Activated T-cell treated with anti-CD3 and anti-CD28 coated beads, Interleukin-2, amount 50 U/mL, for 72 hours (primary cell): ENCODE measurements around the gene FNDC1. TPM values are rescaled to one million over a fixed set of nuclear protein-coding genes. Genes with fewer than 3 reads are reported as not detected.
A peak's percentile ranks its signal among the peaks of the same experiment; 100 is the strongest.

Source experiments
- ATAC-seq, 2 donors: fragments of 150-1000 bp; cut with Tn5 transposase; replicated peaks in 1 of 2; 2 replicates each; pipeline ENCODE4 v1.10.0; 2021; ENCODE audit warnings: moderate library complexity in 2 of 2, mild to moderate bottlenecking in 1 of 2
- DNase-seq, 2 donors: peaks; one replicate each; pipeline ENCODE4 v3.0.0; 2021 to 2022; ENCODE audit warnings: mixed read lengths in 1 of 2
- H3K27ac Mint-ChIP-seq: one replicate; pipeline ENCODE4 v1.8.0; 2022; ENCODE audit warnings: mild to moderate bottlenecking, moderate library complexity, mixed read lengths
- H3K27me3 Mint-ChIP-seq: one replicate; pipeline ENCODE4 v1.8.0; 2022; ENCODE audit warnings: low read depth, mixed read lengths
- H3K36me3 Mint-ChIP-seq, 2 donors: one replicate each; pipeline ENCODE4 v1.8.0; 2022; ENCODE audit warnings: mixed read lengths in 2 of 2, mild to moderate bottlenecking in 1 of 2; ENCODE audit not compliant: insufficient read depth in 2 of 2
- H3K4me1 Mint-ChIP-seq: one replicate; pipeline ENCODE4 v1.8.0; 2022; ENCODE audit warnings: low read depth, mixed read lengths
- H3K4me3 Mint-ChIP-seq, 2 donors: one replicate each; pipeline ENCODE4 v1.8.0; 2022; ENCODE audit warnings: mild to moderate bottlenecking in 2 of 2, mixed read lengths in 2 of 2, moderate library complexity in 2 of 2
- H3K9me3 Mint-ChIP-seq, 2 donors: one replicate each; pipeline ENCODE4 v1.8.0; 2022; ENCODE audit warnings: mixed read lengths in 2 of 2
- total RNA-seq, 2 donors: library from RNA; stranded (reverse); gene quantifications; one replicate each; pipeline ENCODE4 v1.2.3, GENCODE V29; 2022

Gene FNDC1
- total RNA-seq, 2 donors from 2014 or later: 0.30 TPM; not detected in 1

GRCh38 chr6:159137676-159138075 is 31.5 kb upstream of the FNDC1 start:
- no peak for ATAC-seq
- no peak for DNase-seq
- Mint-ChIP-seq H3K27me3 (peaks cover 7% of the 10 kb centered on the region), H3K4me1 (no peaks in the 10 kb centered on the region), H3K9me3 (peaks cover 1 to 3% of the 10 kb centered on the region in 2 donors), H3K27ac (no peak overlapping the region), H3K36me3 (no peaks in the 10 kb centered on the region), H3K4me3 (no peak overlapping the region)

DNA sequence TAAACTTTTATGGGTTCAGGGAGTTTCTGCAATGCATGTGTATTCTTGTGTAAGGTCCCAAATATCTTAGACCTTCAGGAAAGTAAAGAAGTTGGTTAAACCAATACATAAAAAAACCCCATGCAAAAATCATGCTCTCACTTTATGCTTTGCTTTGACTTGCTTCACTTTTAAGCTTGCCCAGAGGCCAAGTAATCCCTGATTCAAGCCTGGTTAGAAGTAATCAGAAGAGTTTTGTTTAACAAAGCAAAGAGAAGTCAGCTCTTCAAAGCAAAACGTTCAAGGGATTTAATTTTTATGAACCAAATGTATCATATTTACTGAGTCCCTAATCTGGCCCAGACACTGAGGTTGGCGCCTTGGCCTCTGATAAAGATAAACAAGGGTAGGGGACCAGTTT is 26.7 kb upstream of the FNDC1 start:
- peaks cover 25% of the 10 kb centered on the region for H3K27me3 Mint-ChIP-seq
- no peak for ATAC-seq
- H3K36me3 Mint-ChIP-seq: peaks cover 0 to 2% of the 10 kb centered on the region in 2 donors
- H3K4me3 Mint-ChIP-seq: no peak overlapping the region
- no peak for DNase-seq
- H3K4me1 Mint-ChIP-seq: no peaks in the 10 kb centered on the region
- H3K27ac Mint-ChIP-seq: no peak overlapping the region
- peaks cover 3 to 4% of the 10 kb centered on the region in 2 donors for H3K9me3 Mint-ChIP-seq

GRCh38 chr6:159148641-159149040 is 20.6 kb upstream of the FNDC1 start:
- DNase-seq (no peak), ATAC-seq (no peak)
- Mint-ChIP-seq H3K36me3 (no peaks in the 10 kb centered on the region), H3K27ac (no peak overlapping the region), H3K4me3 (no peak overlapping the region), H3K27me3 (peaks cover 27% of the 10 kb centered on the region), H3K9me3 (peaks cover 0 to 2% of the 10 kb centered on the region in 2 donors), H3K4me1 (no peaks in the 10 kb centered on the region)

DNA sequence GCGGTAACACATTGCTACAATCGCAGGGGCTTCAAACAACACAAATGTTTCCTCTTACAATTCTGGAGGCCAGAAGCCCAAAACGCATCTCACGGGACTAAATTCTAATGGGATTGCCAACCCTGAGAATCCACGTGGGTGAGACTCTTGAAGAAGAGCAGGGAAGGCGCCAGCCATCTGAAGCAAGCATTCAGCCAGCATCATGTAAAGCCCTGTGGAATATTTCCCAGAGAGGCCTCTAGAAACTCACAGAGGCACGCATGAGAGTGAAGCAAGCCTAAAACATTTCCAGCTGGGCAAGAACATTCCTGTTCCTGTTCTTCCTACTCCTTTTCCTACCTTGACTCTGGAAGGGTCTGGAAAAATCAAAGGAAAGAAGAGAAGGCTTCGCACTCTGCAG is 19.6 kb upstream of the FNDC1 start:
- H3K9me3 Mint-ChIP-seq: no peaks in the 10 kb centered on the region
- DNase-seq (no peak), ATAC-seq (no peak)
- no peak overlapping the region for H3K4me3 Mint-ChIP-seq
- no peaks in the 10 kb centered on the region for H3K4me1 Mint-ChIP-seq
- H3K27ac Mint-ChIP-seq: no peak overlapping the region
- no peaks in the 10 kb centered on the region for H3K36me3 Mint-ChIP-seq
- H3K27me3 Mint-ChIP-seq: peaks cover 27% of the 10 kb centered on the region

- Mint-ChIP-seq H3K27me3 (peaks cover 19% of the 10 kb centered on the region), H3K4me3 (no peak overlapping the region), H3K4me1 (no peaks in the 10 kb centered on the region), H3K36me3 (peaks cover 5 to 6% of the 10 kb centered on the region in 2 donors), H3K27ac (no peak overlapping the region), H3K9me3 (peaks cover 3 to 6% of the 10 kb centered on the region in 2 donors)
- ATAC-seq (no peak), DNase-seq (peak; percentile 43 to 47)
These were observed 17.8 kb upstream of the FNDC1 start for GRCh38 chr6:159151266-159151855.

DNA sequence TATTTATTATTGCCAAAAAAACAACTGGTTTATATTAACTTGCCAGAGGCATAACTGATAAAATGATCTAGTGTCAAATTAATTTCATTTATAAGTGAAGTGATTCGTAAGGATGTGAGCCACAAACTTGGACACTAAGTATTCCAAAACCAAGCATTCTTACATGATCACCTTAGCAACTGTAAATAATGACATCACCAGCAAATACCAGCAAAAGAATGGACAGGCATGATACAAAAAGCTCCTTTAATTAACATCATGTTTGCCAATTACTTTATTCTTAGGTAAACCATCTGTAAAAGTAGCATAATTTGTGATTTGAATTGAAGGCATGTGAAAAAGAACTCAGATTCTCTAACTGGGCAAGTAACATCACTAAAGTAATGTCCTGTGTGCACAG is 17.2 kb upstream of the FNDC1 start:
- H3K4me3 Mint-ChIP-seq: no peak overlapping the region
- ATAC-seq (no peak), DNase-seq (no peak)
- peaks cover 15% of the 10 kb centered on the region for H3K27me3 Mint-ChIP-seq
- peaks cover 5 to 6% of the 10 kb centered on the region in 2 donors for H3K36me3 Mint-ChIP-seq
- peaks cover 4 to 6% of the 10 kb centered on the region in 2 donors for H3K9me3 Mint-ChIP-seq
- no peaks in the 10 kb centered on the region for H3K4me1 Mint-ChIP-seq
- no peak overlapping the region for H3K27ac Mint-ChIP-seq

- no peak for DNase-seq
- Mint-ChIP-seq H3K27ac (no peak overlapping the region), H3K4me1 (no peaks in the 10 kb centered on the region), H3K9me3 (peaks cover 9 to 10% of the 10 kb centered on the region in 2 donors), H3K36me3 (peaks cover 7 to 12% of the 10 kb centered on the region in 2 donors), H3K4me3 (no peak overlapping the region), H3K27me3 (peaks cover 16% of the 10 kb centered on the region)
- no peak for ATAC-seq
These were observed 16.4 kb upstream of the FNDC1 start for GRCh38 chr6:159152782-159153181.

DNA sequence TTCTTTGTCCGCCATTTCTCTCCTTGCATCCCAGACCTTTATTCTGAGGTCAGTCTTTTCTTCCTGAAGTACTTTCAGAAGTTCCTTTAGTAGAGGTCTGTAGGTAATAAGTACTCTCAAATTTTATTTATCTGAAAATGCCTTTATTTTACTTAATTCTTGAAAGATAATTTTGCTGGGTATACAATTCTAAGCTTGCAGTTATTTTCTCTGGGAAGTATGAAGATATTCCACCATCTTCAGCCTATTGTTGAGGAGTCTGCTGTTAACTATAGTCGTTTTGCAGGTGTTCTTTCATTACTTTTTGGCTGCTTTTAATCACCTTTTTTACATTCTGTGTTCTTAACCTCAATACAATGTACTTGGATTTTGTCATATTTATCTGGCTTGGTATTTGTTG is 13.5 kb upstream of the FNDC1 start:
- Mint-ChIP-seq H3K9me3 (peaks cover 10% of the 10 kb centered on the region in 2 donors), H3K27me3 (peaks cover 16% of the 10 kb centered on the region), H3K36me3 (peaks cover 7 to 12% of the 10 kb centered on the region in 2 donors), H3K4me3 (no peak overlapping the region), H3K27ac (no peak overlapping the region), H3K4me1 (peaks cover 5% of the 10 kb centered on the region)
- ATAC-seq (no peak), DNase-seq (no peak)

- Mint-ChIP-seq H3K4me3 (no peak overlapping the region), H3K4me1 (peaks cover 5% of the 10 kb centered on the region), H3K27ac (no peak overlapping the region), H3K9me3 (peaks cover 10% of the 10 kb centered on the region in 2 donors), H3K36me3 (peaks cover 7 to 12% of the 10 kb centered on the region in 2 donors), H3K27me3 (peaks cover 13% of the 10 kb centered on the region)
- ATAC-seq (no peak), DNase-seq (no peak)
These were observed 13.1 kb upstream of the FNDC1 start for GRCh38 chr6:159156089-159156488.

GRCh38 chr6:159157431-159157830 is 11.8 kb upstream of the FNDC1 start:
- no peak overlapping the region for H3K4me3 Mint-ChIP-seq
- peaks cover 7 to 12% of the 10 kb centered on the region in 2 donors for H3K36me3 Mint-ChIP-seq
- peaks cover 5% of the 10 kb centered on the region for H3K4me1 Mint-ChIP-seq
- no peak for DNase-seq
- H3K9me3 Mint-ChIP-seq: peaks cover 10% of the 10 kb centered on the region in 2 donors
- H3K27ac Mint-ChIP-seq: no peak overlapping the region
- no peak for ATAC-seq
- peaks cover 13% of the 10 kb centered on the region for H3K27me3 Mint-ChIP-seq

DNA sequence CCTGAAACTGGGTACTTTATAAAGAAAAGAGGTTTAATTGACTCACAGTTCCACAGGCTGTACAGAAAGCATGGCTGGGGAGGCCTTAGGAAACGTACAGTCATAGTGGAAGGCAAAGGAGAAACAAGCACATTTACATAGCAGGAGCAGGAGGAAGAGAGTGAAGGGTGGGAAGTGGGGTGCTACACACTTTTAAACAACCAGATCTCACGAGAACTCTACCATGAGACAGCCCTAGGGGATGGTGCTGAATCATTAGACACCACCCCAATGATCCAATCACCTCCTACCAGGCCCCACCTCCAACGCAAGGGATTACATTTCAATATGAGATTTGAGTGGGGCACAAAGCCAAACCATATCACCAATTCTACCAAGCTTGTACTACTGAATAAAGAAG is 7.4 kb upstream of the FNDC1 start:
- Mint-ChIP-seq H3K36me3 (peaks cover 3 to 6% of the 10 kb centered on the region in 2 donors), H3K4me1 (peaks cover 5% of the 10 kb centered on the region), H3K27me3 (peaks cover 56% of the 10 kb centered on the region), H3K4me3 (no peak overlapping the region), H3K27ac (no peak overlapping the region), H3K9me3 (peaks cover 3 to 7% of the 10 kb centered on the region in 2 donors)
- ATAC-seq: no peak
- DNase-seq: no peak

DNA sequence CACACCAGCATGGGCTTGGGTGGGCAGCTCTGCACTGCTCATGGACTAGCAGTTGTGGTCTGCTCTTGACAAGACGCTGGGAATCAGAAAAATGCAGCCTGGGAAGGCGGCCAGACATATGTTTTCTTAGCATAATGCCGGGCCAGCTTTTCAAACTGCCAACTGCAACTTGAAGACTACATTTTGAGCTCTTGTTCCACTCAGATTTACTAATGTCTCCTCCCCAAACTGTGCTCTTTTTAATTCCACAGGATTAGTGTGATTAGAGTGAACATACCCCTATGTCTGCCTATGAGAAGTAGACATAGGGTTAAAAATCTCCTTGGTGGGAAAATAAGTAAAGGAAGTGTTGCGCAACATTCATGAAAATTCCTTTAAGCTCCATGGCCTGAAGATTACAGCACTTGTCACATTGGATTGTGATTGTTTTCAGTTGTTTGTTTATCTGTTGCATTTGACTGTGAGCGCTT is 5.3 kb upstream of the FNDC1 start:
- no peak for ATAC-seq
- Mint-ChIP-seq H3K4me3 (no peak overlapping the region), H3K27me3 (peaks cover 69% of the 10 kb centered on the region), H3K4me1 (peaks cover 19% of the 10 kb centered on the region), H3K36me3 (peaks cover 0 to 2% of the 10 kb centered on the region in 2 donors), H3K9me3 (no peaks in the 10 kb centered on the region), H3K27ac (no peak overlapping the region)
- no peak for DNase-seq

DNA sequence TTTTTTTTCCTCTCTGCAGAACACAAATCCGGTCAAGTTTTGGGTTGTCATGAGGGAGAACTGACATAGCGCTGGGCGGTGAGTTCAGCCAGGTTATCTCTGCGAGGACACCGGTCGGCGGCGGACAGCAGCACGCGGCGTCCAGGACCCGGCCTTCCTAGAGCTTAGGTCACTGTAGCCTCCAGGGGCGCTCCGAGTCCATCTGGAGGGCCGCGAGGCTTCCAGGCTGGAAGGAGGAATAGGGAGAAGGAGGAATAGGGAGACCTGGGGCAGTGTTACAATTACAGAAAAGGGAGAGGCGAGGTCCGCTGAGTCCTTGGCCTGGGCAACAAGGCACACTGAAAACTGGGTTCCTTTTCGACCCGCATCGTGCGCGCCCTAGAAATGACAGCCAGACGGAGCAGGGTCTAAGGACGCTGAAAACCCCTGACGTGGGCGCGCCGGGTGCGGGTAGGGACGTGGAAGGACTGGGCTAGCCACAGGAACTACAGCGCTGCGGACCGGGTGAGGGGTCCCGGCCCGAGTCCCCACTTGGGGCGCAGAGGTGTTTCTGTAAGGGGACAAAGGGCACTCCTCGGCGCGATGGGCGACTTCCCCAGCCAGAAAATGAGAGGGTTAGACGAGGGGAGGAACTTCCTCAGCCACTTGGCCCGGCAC is 536 bp upstream of the FNDC1 start:
- peaks cover 0 to 2% of the 10 kb centered on the region in 2 donors for H3K36me3 Mint-ChIP-seq
- H3K27ac Mint-ChIP-seq: no peak overlapping the region
- no peaks in the 10 kb centered on the region for H3K9me3 Mint-ChIP-seq
- DNase-seq: peak in 1 of 2 donors; percentile 31
- H3K27me3 Mint-ChIP-seq: peaks cover 93% of the 10 kb centered on the region
- H3K4me1 Mint-ChIP-seq: peaks cover 22% of the 10 kb centered on the region
- peak overlapping the region; percentile 82 to 86 for H3K4me3 Mint-ChIP-seq
- ATAC-seq: peak; percentile 17 to 23
